ENCODE measurements around the gene SRP54.
A peak's percentile ranks its signal among the peaks of the same experiment; 100 is the strongest.
"Not testable (repeated sequence)": the region's sequence is repeated elsewhere in the genome, so short reads cannot be mapped to it uniquely, and the experiment has no call there.

SRP54 gene
- 93.0 to 98.9 reads per million in 2 donors for total RNA-seq

DNA sequence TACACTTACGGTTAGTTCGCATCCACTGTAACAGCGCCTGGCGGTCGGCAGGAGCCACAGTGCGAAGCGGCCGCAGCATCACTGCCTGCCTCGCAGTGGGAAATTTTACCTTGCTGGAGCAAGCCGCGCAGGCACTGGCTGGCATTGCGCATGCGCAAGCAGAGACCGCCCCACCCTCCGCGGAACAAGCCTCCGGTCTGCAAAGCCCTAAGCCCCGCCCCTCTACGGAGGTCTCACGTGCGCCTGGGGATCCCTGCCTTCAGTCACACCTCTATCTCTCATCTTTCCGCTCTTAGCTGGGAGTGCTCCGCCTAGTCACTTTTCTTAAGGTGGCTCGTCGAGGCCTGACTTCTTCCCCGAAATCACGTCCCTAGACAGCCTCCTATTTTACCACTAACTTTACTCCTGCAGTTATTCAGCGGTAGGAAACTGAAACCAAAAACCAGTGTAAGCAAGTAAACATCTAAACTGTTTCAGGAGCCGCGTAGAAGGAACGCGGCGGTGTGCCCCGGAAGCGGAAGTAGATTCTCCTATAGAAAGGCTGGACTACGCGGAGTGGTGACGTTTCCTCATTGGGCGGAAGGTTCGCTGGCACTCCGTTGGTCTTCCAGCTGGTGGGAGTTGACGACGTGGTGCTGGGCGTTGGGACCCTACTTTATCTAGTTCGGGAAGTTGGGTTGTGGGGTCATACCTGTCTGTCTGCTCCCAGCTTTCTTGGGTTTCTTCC, at the start of gene SRP54:
Gene SRP54 (plus strand): TSS at position 572 of the 727 bp plus-strand sequence. CDS start 13,718 bp downstream, outside the sequence.
- peak; percentile 97 for DNase-seq

DNA sequence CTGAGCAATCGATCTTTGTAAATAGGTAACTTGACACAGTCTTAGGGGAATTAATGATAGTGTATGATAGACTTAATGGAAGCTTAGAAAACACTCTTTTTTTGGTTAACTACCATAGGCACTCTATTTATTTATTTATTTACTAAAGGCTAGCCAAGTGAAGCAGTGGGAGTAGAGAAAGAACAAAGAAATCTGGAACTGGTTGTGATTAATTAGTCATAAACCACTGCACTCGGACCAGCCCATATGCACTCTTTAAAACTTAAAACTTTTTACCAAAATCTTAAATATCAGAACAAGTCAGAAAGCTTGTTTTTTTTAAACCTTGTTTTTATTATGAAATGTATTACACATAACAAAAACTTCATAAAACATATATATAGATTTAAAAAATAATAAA, 49.5 kb upstream of the SRP54 start:
- no peak for DNase-seq

DNA sequence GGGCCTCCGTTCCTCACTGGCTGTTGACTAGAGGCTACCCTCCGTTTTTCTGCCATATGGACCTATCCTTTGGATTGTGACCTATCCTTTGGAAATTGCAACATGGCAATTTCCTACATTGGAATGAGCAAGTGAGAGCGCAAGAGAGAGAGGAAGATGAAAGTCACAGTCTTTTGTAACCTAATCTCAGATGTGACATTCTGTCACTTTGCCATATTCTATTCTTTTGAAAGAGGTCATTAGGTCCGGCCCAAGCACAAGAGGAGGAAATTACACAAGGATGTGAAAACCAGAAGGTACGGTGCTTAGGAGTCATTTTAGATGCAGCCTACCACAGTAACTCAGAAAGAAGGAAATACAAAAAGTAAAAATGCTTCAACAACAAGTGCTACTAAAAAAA, 47.3 kb upstream of the SRP54 start:
- DNase-seq: no peak

DNA sequence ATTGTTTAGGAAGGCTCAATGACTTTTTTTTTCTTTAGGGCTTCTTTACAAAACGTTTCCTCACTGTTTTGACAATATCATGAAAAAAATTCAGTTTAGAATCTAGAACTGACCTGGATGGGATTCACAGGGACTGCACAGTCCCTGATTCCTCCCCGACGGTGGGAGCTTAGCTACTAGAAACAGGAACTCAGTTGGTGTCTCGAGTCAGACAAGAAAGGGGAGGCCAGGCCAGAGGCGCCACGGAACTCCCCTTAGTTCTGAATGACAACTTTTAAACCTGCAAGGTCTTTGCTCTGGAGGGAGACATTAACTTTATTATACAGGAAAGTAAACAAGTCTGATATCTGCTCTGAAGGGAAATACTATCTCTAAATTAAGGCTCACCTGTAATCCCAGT, 45.4 kb upstream of the SRP54 start:
- no peak for DNase-seq

DNA sequence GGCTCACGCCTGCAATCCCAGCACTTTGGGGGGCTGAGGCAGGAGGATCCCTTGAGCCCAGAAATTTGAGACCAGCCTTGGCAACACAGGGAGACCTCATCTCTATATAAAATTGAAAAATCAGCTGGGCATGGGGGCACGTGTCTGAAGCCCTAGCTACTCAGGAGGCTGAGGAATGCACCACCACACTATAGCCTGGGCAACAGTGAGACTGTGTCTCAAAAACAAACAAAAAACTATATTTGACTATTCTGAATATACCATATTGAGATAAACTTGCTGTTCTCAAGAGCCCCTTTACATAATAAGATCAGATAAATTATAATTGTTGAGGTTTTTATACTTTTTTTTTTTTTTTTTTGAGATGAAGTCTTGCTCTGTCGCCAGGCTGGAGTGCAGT, 44.9 kb upstream of the SRP54 start:
- DNase-seq: no peak

DNA sequence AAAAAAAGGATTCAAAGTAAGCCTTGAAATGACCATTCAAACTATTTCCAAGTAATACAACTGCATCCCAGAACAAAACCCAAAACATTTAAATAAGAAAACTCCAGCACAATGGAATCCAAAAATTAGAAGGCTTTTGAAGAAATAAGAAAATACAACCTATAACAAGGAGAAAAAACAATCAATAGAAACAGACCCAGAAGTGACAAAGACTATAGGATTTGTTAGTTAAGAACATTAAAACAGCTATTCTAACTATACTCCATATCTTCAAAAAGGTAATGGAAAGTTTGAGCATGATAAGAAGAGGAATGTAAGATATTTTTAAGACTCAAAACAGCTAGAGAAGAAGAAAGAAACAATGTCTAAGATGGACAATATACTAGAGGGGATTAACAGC, 39.3 kb upstream of the SRP54 start:
- no peak for DNase-seq

DNA sequence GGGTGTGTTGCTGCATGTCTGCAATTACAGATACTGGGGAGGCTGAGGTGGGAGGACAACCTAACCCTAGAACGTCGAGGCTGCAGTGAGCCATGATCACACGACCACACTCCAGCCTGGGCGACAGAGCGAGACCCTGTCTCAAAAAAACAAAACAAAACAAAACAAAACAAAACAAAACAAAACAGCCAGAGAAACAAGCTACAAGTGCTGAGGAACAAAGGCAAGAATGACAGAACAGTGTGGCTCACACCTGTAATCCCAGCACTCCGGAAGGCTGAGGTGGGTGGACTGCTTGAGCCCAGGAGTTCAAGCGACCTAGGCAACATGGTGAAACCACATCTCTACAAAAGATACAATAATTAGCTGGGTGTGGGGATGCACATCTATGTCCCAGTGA, 38.0 kb upstream of the SRP54 start:
- no peak for DNase-seq

DNA sequence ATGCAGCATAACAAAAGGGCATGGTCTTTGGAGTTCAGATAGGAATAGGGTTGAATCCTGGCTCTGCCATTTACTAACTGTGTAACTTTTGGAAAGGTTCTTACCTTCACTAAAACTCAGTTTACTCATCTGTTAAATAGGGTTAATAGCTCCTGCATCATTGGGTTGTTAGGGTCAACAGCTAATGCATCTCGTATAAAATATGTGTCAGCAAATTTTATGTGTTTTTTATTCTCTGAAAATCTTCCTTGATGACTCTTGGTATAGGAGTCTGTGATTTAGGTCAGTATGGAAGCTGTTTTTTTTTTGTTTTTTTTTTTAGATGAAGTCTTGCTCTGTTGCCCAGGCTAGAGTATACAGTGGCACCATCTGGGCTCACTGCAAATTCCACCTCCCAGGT, 36.1 kb upstream of the SRP54 start:
- no peak for DNase-seq

DNA sequence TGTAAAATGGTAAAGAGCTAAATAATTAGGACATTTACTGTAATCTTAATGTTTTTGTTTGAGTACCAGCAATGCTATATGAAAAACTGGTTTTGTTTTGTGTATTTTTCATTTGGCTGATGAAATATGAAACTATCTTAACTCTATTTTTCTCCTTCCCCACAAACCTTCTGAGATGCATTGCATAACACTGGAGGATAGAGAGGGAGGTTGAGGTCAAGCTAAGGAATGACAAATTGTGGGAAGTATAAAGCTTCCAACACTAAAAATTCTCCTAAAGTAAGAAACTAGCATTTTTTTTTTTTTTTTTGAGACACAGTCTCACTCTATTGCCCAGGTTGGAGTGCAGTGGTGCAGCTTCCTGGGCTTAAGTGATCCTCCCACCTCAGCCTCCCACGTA, 31.5 kb upstream of the SRP54 start:
- no peak for DNase-seq

DNA sequence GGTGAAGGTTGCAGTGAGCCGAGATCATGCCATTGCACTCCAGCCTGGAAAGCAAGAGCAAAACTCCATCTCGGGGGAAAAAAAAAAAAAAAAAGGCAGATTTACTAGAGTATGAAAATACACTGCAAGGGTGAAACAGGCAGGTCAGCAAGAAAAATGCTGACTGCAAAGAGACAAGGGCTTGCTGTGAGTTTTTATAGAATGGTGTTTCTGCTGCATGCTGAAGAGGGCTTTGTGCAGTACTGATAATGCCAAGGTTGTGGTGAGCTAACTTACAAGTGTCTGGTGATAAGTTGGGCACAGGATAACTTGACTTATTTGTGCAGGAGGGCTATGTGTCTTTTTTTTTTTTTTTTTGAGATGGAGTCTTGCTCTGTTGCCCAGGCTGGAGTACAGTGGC, 25.9 kb upstream of the SRP54 start:
- no peak for DNase-seq

DNA sequence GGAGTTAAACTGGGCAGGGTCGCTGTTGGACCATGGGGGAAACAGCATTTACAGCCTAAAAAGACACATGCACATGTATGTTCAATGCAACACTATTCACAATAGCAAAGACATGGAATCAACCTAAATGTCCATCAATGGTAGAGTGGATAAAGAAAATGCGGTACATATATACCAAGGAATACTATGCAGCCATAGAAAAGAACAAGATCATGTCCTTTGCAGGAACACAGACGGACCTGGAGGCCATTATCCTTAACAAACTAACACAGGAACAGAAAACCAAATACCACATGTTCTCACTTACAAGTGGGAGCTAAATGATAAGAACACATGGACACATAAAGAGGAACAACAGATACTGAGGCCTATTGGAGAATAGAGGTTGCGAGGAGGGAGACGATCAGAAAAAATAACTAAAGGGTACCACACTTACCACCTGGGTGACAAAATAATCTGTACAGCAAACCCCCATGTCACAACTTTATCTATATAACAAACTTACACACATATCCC, 25.0 kb upstream of the SRP54 start:
- DNase-seq: no peak

DNA sequence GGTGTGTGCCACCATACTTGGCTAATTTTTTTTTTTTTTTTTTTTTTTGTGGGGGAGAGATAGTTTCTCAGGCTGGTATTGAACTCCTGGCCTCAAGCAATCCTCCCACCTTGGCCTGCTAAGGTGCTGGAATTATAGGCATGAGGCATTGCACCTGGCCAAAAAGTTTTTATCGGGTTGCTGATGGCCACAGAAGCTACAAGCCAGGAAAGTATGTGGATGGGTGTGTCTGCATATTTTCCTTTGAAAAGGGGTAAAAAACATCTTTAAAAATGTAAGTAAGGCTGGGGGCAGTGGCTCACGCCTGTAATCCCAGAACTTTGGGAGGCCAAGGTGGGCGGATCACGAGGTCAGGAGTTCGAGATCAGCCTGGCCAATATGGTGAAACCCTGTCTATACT, 20.7 kb upstream of the SRP54 start:
- not testable (repeated sequence) for DNase-seq

DNA sequence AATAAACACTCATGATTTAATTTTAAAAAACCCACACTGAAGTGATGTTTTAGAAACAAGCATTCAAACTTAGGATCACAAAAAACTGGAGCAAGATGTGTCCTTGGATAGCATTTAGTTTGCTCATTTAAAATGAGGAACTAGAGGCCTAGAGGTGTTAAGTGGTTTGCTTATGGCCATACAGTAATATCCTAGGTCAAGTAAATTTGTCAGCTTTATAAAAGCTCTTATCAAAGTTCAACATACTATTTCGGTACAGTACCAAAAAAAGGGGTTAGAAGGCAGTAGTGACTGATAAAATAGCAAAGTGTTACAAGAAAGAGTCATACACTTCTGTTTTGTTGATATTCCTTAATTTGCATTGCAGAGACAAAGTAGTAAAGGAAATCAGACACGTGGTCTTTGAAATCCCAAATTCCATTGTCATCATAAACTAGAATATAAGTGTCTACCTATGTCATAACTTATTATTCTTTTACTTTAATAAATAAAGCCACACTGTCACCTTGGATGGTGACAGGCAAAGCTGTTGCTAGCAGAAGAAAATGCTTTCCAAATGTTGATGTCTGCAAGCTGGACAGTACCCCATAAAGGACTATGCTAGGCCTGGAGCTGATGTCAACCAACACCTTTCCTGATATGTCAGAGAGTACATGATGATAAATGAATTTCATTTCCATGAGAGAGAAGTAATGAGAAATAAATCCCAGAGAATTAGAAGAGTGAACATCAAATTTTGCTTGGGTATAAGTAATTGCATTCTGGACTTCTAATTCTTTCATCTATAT, 17.6 kb upstream of the SRP54 start:
- no peak for DNase-seq

DNA sequence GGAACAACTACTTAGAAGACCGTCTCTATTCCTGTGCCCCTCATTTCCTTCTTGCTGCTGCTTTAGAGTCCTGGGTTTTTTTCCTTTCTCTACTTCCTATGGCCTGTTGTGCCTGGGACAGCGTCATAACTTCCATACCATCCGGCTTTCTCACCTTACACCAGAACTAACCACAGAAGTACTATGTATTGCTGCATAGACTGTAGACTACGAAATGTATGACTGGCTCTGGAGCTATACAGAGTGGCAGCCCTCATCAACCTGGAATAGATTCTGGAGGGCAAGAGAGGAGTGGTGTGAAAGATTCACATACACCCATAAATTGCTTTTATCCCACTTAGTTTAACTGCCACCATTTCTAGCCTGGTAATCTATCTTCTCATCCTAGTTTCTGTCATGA, 16.9 kb upstream of the SRP54 start:
- no peak for DNase-seq

DNA sequence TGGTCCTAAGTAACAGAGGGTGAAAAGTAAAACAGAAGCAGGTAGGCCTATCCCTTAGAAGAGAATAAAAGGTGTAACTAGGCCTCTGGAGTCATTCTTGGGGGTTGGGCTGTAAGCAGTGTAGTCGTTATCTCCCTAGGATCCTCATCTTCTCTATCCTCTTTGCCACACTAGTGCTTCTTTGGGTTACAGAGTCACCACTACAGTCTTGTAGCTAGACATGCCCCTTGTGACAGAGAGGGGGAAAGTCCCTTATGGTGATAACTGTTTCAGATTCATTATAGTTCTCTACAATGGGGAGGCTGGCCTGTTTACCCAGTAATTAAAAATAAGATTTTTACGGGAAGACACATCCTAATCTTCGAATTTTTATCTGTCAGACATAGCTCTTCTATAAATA, 16.4 kb upstream of the SRP54 start:
- no peak for DNase-seq

DNA sequence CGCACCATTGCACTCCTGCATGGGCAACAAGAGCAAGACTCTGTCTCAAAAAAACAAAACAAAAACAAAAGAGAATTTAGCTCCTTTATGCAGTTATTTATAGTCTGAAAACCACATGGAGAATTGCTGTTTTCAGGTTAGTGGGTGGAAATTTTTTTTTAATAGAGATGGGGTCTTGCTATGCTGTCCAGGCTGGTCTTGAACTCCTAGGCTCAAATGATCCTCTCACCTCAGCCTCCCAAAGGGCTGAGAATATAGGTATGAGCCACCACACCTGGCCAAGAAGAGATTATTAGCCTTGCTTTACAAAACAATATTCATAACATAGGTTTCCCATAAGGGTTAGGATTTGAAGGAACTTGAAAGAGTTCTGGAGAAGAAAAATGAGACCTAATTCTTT, 12.1 kb upstream of the SRP54 start:
- DNase-seq: no peak

DNA sequence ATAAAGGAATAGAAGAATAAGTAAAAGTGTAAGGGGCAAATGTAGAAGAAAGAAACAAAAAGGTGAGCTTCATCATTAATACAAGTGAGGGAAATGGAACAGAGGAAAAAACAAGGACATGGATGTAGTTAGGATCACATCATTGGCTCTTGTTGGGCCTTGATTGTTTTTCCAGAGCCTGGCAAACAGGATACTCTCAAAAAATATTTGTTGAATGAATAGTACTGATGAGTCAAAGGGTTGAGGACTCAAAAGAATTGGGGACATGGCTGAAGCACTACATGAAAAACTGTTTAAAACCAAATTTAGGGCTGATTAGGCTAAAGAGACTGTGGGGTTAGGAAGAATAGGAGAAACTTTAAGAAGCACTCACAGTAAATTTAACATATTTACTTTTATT, 11.4 kb upstream of the SRP54 start:
- no peak for DNase-seq

DNA sequence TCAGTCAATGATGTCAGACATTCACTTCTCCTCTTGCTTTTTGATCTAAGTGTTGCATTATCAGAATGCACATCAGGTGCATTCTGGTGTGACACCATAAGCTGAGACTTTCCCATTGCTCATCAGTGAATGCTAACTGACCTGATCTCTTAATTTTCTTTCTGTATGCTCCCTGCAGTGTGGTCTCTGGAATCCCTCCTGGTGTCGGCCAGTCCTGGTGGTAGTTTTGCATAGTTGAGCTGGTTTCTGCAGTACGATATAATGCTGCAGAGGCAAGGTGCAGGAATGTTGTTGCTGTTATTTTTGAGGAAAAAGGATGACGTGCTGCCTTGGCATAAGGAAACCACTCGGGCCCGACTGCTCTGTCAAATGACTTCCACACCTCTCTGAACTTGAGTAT, 11.0 kb upstream of the SRP54 start:
- no peak for DNase-seq

DNA sequence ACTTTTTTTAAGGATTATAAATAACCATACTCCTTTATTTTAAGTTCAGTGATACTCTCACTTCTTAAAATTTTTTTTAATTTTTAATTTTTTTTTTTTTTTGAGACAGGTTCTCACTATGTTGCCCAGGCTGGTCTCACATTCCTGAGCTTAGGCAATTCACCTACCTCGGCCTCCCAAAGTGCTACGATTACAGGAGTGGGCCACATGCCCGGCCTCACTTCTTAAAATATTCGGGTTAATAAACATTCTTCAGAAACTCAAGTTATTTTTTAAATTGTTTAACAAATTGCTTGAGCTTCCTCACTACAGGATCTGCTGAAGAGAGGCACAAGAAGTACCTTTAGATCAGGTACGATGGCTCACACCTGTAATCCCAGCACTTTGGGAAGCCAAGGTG, 4.3 kb upstream of the SRP54 start:
- DNase-seq: no peak

DNA sequence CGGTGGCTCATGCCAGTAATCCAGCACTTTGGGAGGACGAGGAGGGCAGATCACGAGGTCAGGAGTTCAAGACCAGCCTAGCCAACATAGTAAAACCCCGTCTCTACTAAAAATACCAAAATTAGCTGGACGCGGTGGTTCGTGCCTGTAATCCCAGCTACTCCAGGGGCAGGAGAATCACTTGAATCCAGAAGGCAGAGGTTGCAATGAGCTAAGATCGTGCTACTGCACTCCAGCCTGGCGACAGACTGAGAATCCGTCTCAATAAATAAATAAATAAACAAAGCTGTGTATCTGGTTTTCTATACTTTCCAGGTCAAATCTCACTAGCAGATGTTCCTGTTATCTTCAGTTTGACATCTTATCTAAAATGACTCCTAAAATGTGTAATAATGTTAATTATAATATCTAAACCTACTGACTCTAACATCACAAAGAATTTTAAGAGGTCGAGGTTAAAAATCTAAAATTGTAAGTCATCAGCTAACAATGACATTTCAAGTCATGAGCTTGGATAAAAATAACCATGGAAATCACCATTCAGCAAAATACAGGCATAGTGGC, 2.4 kb upstream of the SRP54 start:
- DNase-seq: no peak

DNA sequence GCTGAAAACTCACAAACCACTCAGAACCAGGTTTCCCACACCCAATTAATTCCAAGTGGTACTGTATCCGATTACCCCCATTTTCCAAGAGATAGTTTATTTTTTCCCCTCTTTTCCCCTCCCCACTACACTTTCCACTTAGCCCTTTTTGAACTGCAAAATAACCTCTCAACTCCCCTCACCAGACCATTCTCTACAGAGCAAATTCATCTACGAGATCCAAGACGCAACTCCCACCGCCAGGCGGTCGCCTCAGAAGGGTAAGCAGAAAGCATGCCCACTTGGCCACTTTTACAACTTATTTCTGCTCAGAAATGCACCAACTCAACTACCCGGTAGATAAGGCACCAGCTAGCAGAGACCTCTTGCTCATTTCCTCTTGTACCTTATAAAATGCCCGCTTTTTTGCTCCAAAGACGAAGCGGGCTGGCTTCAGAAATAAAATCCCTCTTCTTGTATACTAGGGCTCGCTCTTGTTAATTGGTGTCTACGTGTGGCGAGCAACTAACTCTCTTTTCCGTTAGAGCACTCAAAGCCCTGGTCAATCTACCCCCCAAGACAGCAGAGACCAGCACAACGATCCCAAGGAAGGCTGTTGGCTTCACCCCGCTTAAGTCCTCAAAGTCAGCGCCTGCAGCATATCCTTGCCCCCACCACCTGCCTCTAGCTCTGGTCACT, 910 bp upstream of the SRP54 start:
- no peak for DNase-seq

DNA sequence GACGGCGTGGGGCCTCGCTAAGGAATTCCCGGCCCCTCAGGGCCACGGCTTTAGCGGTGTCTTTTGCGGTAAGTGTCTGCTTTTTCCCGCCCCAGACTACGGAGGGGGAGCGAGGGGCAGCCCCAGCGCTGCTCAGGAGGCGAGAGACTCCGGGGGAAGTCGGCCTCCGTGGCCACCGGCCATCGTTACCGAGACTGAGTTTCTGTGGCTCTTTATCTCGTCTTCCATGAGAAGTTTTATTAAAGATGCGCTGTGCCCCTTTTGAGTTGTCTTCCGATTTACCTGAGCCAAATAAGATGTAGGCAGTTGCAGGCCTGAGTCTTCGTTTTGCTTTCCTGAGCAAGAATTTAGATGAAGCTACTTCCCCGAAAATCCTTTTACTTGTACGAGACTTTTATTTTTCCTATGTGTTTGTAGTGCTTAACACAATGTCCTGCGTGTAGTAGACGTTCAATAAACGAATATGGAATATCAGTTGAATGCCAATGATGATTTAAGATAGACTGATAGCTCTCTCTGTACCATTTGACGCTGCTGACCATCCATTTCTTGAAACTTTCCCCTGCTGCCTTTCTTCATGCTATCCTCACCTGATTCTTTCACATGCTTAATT, 462 bp downstream of the SRP54 start:
- DNase-seq: peak; percentile 36

DNA sequence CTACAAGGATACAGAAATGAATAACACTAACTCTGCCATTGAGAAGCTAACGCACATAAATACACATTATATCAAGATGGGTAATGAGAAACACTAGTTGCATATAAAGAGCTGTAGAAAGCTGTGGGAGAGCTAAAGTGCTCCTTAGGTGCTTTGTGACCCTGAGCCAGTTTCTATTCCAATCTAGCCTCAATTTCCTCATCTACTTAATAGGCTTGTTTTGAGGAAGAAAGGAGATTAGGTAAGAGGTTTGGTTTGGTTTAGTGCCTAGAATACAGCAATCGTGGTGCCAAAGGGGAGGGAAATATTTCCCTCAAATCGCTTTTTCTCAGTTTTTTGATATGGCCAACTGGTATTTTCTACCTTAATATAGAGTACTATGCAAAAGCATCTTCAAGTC, 994 bp downstream of the SRP54 start:
- DNase-seq: no peak

Data from activated gamma-delta T cell (primary cell).